ENCODE data around the gene CEP95.
"Not testable (repeated sequence)": the region's sequence is repeated elsewhere in the genome, so short reads cannot be mapped to it uniquely, and the experiment has no call there.

CEP95 gene, protein sequence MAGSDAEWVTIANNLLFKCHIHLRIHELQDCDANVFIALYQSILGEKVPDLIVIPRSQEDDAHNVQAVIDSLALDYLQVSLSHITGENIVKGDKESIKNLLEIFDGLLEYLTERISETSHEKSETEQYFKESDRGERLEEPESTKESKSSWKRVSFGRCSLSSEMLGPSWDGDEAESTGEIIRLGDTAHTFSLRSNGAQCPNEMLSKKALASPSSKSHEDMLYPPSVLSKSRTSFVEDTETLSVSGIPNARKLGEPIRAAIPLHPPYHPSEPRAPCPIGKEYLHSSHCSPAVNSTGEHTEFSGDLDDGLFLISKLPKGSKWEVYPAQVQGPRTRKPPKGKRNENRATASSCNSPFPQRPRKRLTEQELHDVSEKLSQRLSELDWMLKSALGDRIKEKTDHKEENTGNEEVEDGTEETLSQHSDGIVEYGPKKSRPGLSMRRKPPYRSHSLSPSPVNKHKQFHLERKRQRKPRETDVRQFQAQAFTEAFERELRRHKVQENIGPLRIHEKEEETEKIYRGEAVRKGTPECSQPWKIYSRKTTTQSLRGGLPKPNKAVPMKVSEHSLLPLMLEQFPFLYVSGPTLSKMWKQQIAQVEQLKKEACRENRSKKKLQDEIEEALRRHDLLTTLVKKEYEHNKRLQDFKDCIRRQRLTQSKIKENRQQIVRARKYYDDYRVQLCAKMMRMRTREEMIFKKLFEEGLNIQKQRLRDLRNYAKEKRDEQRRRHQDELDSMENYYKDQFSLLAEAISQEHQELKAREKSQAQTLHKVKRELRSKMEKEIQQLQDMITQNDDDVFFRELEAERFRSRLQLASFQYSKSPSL

DNA sequence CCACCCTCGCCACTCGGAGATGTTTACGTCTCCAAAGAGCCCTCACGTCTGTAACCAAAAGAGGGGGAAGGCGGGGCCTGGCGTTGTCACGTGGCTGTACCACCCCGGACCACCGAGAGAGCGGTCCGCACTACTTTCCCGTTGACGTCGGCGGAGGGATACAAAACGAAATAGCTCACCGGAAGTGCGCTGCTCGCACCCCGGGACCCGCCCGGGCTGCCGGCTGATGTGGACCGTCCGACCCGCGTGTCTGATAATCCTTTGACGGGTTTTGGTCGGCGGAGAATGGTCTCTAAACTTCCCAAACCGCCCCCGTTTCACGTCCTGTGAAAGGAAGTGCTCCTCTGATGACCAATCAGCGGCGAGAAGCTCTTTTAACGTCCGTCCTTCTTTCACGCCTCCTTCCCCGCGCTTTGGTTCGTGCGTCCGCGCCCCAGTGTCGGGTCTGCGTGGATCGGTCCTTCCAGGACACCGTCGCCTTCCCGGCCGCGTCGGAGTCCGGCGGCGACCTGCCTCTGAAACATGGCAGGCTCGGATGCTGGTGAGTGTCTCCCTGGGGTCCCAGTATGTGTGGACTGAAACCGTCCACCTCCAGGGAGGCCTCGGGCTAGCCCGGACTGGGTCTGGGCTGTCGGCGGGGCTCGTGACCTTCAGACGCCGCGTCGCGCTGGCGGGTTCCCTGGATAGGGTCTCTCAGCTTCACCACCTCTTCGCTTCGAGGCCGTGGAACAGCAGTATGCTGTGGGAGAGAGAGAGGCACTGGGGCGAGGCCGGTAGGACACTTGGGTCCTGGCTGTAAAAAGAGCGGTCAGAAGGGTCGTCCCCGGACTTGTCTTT is at the start of gene CEP95:
Gene CEP95, plus strand, starts transcription at position 402 of the 837 bp plus-strand sequence. Its CDS starts 121 bp downstream, at position 523.
- CTCF ChIA-PET: no interaction called here
- peak within 1 kb of the TSS; percentile 98 for H3K27ac ChIP-seq
- TF ChIP-seq, protein P1, sequence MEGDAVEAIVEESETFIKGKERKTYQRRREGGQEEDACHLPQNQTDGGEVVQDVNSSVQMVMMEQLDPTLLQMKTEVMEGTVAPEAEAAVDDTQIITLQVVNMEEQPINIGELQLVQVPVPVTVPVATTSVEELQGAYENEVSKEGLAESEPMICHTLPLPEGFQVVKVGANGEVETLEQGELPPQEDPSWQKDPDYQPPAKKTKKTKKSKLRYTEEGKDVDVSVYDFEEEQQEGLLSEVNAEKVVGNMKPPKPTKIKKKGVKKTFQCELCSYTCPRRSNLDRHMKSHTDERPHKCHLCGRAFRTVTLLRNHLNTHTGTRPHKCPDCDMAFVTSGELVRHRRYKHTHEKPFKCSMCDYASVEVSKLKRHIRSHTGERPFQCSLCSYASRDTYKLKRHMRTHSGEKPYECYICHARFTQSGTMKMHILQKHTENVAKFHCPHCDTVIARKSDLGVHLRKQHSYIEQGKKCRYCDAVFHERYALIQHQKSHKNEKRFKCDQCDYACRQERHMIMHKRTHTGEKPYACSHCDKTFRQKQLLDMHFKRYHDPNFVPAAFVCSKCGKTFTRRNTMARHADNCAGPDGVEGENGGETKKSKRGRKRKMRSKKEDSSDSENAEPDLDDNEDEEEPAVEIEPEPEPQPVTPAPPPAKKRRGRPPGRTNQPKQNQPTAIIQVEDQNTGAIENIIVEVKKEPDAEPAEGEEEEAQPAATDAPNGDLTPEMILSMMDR (conservative IDR thresholded peaks at IDR 0.05; ENCODE audit: low read depth): no peak
- peak; percentile 97 for DNase-seq (ENCODE audit: low spot score)
- POLR2A ChIA-PET (ENCODE audit: low non-redundant PET): interaction anchor here (0.5 to 1.0 kb wide), 3 partner anchors 33 to 207 kb away, joined by 3 to 4 read pairs (median 4); no protein-coding TSS in a partner anchor

- ChIA-PET POLR2A (ENCODE audit: low non-redundant PET) (no interaction called here), CTCF (no interaction called here)
- DNase-seq (ENCODE audit: low spot score): no peak
- TF ChIP-seq, protein P1 (conservative IDR thresholded peaks at IDR 0.05; ENCODE audit: low read depth): no peak
- no peak overlapping the region for H3K27ac ChIP-seq
Observed at GRCh38 chr17:64457156-64457555, 49.6 kb upstream of the CEP95 start.

- CTCF ChIA-PET: interaction anchor here (1.0 kb wide), 1 partner anchor 39 kb away, joined by 3 read pairs; the partner anchor contains the start of gene POLG2
- TF ChIP-seq, protein P1 (conservative IDR thresholded peaks at IDR 0.05; ENCODE audit: low read depth): no peak
- no peak for DNase-seq (ENCODE audit: low spot score)
- POLR2A ChIA-PET (ENCODE audit: low non-redundant PET): no interaction called here
- no peak overlapping the region for H3K27ac ChIP-seq
Observed at GRCh38 chr17:64458756-64459155, 48.0 kb upstream of the CEP95 start.

GRCh38 chr17:64459284-64459747 is 47.5 kb upstream of the CEP95 start:
- ChIA-PET POLR2A (ENCODE audit: low non-redundant PET) (no interaction called here), CTCF (interaction anchor here (0.6 to 1.0 kb wide), 2 partner anchors 38 to 326 kb away, joined by 3 to 5 read pairs; partner anchors contain the start of gene POLG2)
- TF ChIP-seq, protein P1 (conservative IDR thresholded peaks at IDR 0.05; ENCODE audit: low read depth): no peak
- peak; percentile 19 for DNase-seq (ENCODE audit: low spot score)
- H3K27ac ChIP-seq: no peak overlapping the region

GRCh38 chr17:64459818-64460217 is 47.0 kb upstream of the CEP95 start:
- CTCF ChIA-PET: interaction anchor here (0.6 kb wide), 1 partner anchor 326 kb away, joined by 5 read pairs; no protein-coding TSS in a partner anchor
- H3K27ac ChIP-seq; DNase-seq (ENCODE audit: low spot score); POLR2A ChIA-PET (ENCODE audit: low non-redundant PET): not testable (repeated sequence)

DNA sequence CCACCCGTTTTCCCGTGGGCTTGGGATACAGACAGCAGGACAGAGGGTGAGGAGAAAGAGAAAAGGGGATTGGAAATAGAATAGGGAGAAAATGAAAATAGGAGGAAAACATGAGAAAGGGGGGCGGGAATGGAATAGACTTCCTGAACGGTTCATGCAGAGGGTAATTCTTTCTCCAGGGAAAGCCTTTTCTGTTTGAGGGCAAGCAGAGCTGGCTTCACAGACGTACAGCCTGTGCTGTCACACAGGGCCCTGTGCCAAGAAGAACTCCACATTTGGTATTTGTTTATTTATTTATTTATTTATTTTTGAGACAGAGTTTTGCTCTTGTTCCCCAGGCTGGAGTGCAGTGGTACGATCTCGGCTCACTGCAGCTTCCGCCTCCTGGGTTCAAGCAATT is 45.8 kb upstream of the CEP95 start:
- ChIA-PET POLR2A (ENCODE audit: low non-redundant PET) (interaction anchor here (0.6 kb wide), 1 partner anchor 42 kb away, joined by 4 read pairs; no protein-coding TSS in a partner anchor), CTCF (interaction anchor here (0.6 kb wide), 1 partner anchor 140 kb away, joined by 3 read pairs; no protein-coding TSS in a partner anchor)
- no peak for DNase-seq (ENCODE audit: low spot score)
- TF ChIP-seq, protein P1 (conservative IDR thresholded peaks at IDR 0.05; ENCODE audit: low read depth): no peak
- H3K27ac ChIP-seq: no peak overlapping the region
